Ishikawa (cell line): ENCODE results near the gene BIRC7.
A peak's percentile ranks its signal among the peaks of the same experiment; 100 is the strongest.

Experiments used
- CEBPB ChIP-seq: IDR thresholded peaks from 2 replicates; pipeline ENCODE4 v1.6.1; 2012
- CREB1 ChIP-seq: IDR thresholded peaks from 2 replicates; pipeline ENCODE4 v1.6.1; 2012; ENCODE audit warnings: low read depth
- EGR1 ChIP-seq: IDR thresholded peaks from 2 replicates; pipeline ENCODE4 v1.6.1; 2012
- EP300 ChIP-seq: IDR thresholded peaks from 2 replicates; pipeline ENCODE4 v1.6.1; 2012; ENCODE audit warnings: borderline replicate concordance
- FOXM1 ChIP-seq: IDR thresholded peaks from 2 replicates; pipeline ENCODE4 v1.6.1; 2012; ENCODE audit warnings: low read depth, borderline replicate concordance
- MAX ChIP-seq: IDR thresholded peaks from 2 replicates; pipeline ENCODE4 v1.6.1; 2012
- NFIC ChIP-seq: IDR thresholded peaks from 2 replicates; pipeline ENCODE4 v1.6.1; 2012
- RAD21 ChIP-seq: IDR thresholded peaks from 2 replicates; pipeline ENCODE4 v1.6.1; 2012; ENCODE audit warnings: low read depth
- TAF1 ChIP-seq: IDR thresholded peaks from 2 replicates; pipeline ENCODE4 v1.6.1; 2012; ENCODE audit warnings: low read depth, mild to moderate bottlenecking
- TCF12 ChIP-seq: IDR thresholded peaks from 2 replicates; pipeline ENCODE4 v1.6.1; 2012; ENCODE audit warnings: low read depth
- TEAD4 ChIP-seq: IDR thresholded peaks from 2 replicates; pipeline ENCODE4 v1.6.1; 2012
- USF1 ChIP-seq: IDR thresholded peaks from 2 replicates; pipeline ENCODE4 v1.6.1; 2012
- YY1 ChIP-seq: IDR thresholded peaks from 2 replicates; pipeline ENCODE4 v1.6.1; 2012; ENCODE audit warnings: low read depth
- ZBTB7A ChIP-seq: IDR thresholded peaks from 2 replicates; pipeline ENCODE4 v1.6.1; 2012; ENCODE audit warnings: low read depth
- TF ChIP-seq, protein P1 (sequence below): IDR thresholded peaks from 2 replicates; pipeline ENCODE4 v1.6.1; 2012; ENCODE audit warnings: low read depth, mild to moderate bottlenecking

BIRC7 gene

GRCh38 chr20:63249891-63250290 is 14.2 kb downstream of the BIRC7 start:
- no peak for TF ChIP-seq TAF1
- no peak for TF ChIP-seq TCF12
- no peak for TF ChIP-seq NFIC
- no peak for TF ChIP-seq FOXM1
- TF ChIP-seq MAX, result no peak
- TF ChIP-seq CEBPB, result no peak
- no peak for TF ChIP-seq YY1
- TF ChIP-seq CREB1, result no peak
- TF ChIP-seq TEAD4, result no peak
- TF ChIP-seq ZBTB7A, result no peak
- TF ChIP-seq, protein P1, sequence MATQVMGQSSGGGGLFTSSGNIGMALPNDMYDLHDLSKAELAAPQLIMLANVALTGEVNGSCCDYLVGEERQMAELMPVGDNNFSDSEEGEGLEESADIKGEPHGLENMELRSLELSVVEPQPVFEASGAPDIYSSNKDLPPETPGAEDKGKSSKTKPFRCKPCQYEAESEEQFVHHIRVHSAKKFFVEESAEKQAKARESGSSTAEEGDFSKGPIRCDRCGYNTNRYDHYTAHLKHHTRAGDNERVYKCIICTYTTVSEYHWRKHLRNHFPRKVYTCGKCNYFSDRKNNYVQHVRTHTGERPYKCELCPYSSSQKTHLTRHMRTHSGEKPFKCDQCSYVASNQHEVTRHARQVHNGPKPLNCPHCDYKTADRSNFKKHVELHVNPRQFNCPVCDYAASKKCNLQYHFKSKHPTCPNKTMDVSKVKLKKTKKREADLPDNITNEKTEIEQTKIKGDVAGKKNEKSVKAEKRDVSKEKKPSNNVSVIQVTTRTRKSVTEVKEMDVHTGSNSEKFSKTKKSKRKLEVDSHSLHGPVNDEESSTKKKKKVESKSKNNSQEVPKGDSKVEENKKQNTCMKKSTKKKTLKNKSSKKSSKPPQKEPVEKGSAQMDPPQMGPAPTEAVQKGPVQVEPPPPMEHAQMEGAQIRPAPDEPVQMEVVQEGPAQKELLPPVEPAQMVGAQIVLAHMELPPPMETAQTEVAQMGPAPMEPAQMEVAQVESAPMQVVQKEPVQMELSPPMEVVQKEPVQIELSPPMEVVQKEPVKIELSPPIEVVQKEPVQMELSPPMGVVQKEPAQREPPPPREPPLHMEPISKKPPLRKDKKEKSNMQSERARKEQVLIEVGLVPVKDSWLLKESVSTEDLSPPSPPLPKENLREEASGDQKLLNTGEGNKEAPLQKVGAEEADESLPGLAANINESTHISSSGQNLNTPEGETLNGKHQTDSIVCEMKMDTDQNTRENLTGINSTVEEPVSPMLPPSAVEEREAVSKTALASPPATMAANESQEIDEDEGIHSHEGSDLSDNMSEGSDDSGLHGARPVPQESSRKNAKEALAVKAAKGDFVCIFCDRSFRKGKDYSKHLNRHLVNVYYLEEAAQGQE, result no peak
- TF ChIP-seq EP300, result no peak
- TF ChIP-seq RAD21, result no peak
- no peak for TF ChIP-seq USF1
- TF ChIP-seq EGR1, result no peak

DNA sequence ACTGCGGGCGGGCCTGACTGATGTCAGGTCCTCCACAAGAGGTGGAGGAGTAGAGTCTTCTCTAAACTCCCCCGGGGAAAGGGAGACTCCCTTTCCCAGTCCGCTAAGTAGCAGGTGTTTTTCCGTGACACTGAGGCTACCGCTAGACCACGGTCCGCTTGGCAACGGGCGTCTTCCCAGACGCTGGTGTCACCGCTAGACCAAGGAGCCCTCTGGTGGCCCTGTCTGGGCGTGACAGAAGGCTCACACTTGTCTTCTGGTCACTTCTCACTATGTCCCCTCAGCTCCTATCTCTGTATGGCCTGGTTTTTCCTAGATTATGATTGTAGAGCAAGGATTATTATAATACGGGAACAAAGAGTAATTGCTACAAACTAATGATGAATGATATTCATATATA is 15.6 kb downstream of the BIRC7 start:
- TF ChIP-seq RAD21, result peak; percentile 53

- TF ChIP-seq MAX (no peak), TCF12 (no peak), CREB1 (no peak), TEAD4 (no peak), RAD21 (no peak), YY1 (no peak), NFIC (no peak), FOXM1 (no peak), USF1 (no peak), CEBPB (no peak), EP300 (no peak)
Measured at GRCh38 chr20:63252284-63252711, 16.6 kb downstream of the BIRC7 start.

- TF ChIP-seq TCF12 (no peak), TAF1 (no peak), CEBPB (no peak), FOXM1 (no peak), CREB1 (no peak), EGR1 (no peak), ZBTB7A (no peak), MAX (no peak), RAD21 (no peak), NFIC (no peak), TEAD4 (no peak), EP300 (no peak), USF1 (no peak), YY1 (no peak)
- TF ChIP-seq, protein P1, result no peak
Measured at GRCh38 chr20:63253065-63253437, 17.3 kb downstream of the BIRC7 start.

DNA sequence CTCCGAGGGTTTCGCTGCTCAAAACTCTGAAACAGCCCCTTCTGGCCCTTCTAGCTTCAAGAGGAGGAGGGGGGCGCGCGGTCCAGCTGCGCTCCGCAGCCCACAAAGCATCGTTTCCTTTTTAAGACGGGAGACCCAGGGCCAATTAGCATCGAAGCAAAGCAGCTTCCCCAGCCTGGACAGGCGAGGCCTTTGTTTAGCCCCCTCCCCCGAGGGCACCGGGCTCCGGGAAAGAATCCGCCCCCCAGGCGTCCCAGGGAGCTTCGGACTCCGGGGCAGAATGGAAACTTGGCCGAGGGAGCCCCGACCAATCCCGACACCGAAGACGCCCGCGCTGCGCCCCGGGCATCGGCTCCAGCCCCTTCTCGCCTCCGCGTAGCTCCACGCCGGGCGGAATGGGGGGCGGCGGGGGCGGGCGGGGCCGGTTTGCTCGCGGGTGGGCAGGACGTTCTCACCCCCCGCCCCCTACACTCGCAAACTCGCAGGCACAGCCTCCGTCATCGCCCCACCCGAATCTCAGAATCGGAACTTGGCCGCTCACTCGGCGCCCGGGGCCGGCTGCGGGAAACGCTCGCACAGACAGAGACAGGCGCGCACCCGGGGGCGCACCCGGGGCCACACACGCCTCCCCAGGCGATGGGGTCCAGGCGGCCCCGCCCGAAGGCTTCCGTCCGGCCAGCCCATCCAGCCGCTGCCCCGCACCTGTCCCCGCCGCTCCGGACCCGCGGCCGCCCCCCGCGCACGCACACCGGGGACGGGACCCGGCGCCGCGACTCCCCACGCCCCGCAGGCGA is 17.9 kb downstream of the BIRC7 start:
- no peak for TF ChIP-seq TAF1
- TF ChIP-seq CEBPB, result no peak
- no peak for TF ChIP-seq TEAD4
- TF ChIP-seq ZBTB7A, result no peak
- no peak for TF ChIP-seq RAD21
- no peak for TF ChIP-seq USF1
- TF ChIP-seq NFIC, result no peak
- TF ChIP-seq EP300, result no peak
- TF ChIP-seq EGR1, result no peak
- TF ChIP-seq MAX, result no peak
- TF ChIP-seq, protein P1, result no peak
- TF ChIP-seq FOXM1, result no peak
- no peak for TF ChIP-seq CREB1
- no peak for TF ChIP-seq YY1
